DND-41 (cell line): ENCODE data around the gene GIMAP8.

ENCODE experiments used
- ATAC-seq: fragments of 200-7000 bp; cut with Tn5 transposase; 3 replicates; pipeline ENCODE4 v1.9.1; 2021; ENCODE audit warnings: low read depth; ENCODE audit not compliant: insufficient read depth
- DNase-seq: peaks from one replicate; pipeline ENCODE4 v3.0.0-alpha.2; 2020
- H2AFZ ChIP-seq: 2 replicates; pipeline ENCODE4 v1.6.0; 2012; ENCODE audit warnings: low read depth, low read length
- H3K27ac ChIP-seq: 2 replicates; pipeline ENCODE4 v1.5.1; 2012; ENCODE audit warnings: low read length, inconsistent platforms
- H3K27me3 ChIP-seq: fragments of 200-600 bp; sonication (generic); 2 replicates; pipeline ENCODE4 v1.6.0; 2012; ENCODE audit warnings: low read length, mild to moderate bottlenecking, inconsistent platforms; ENCODE audit not compliant: insufficient read depth, poor library complexity
- H3K36me3 ChIP-seq: 2 replicates; pipeline ENCODE4 v1.5.1; 2012; ENCODE audit warnings: low read length, inconsistent platforms; ENCODE audit not compliant: insufficient read depth
- H3K4me1 ChIP-seq: 2 replicates; pipeline ENCODE4 v1.5.1; 2012; ENCODE audit warnings: mild to moderate bottlenecking, low read length; ENCODE audit not compliant: insufficient read depth
- H3K4me2 ChIP-seq: 2 replicates; pipeline ENCODE4 v1.6.0; 2012; ENCODE audit warnings: mild to moderate bottlenecking, moderate library complexity, low read length, inconsistent platforms; ENCODE audit not compliant: insufficient read depth
- H3K4me3 ChIP-seq, 2 experiments: fragments of 200-600 bp in 1 of 2; shearing (Covaris generic) in 1 of 2; 2 replicates each; pipeline ENCODE4 v1.5.1; 2012 to 2016; ENCODE audit warnings: inconsistent platforms in 2 of 2, low read length in 2 of 2, mild to moderate bottlenecking in 2 of 2, low read depth in 1 of 2, moderate library complexity in 1 of 2
- H3K79me2 ChIP-seq: 2 replicates; pipeline ENCODE4 v1.6.0; 2012; ENCODE audit warnings: low read length, inconsistent platforms; ENCODE audit not compliant: insufficient read depth
- H3K9ac ChIP-seq: 2 replicates; pipeline ENCODE4 v1.6.0; 2012; ENCODE audit warnings: low read depth, mild to moderate bottlenecking, inconsistent platforms, low read length, moderate library complexity
- H3K9me3 ChIP-seq: 2 replicates; pipeline ENCODE4 v1.5.1; 2012; ENCODE audit warnings: low read length, moderate library complexity, mild to moderate bottlenecking, inconsistent platforms; ENCODE audit not compliant: insufficient read depth, severe bottlenecking
- H4K20me1 ChIP-seq: 2 replicates; pipeline ENCODE4 v1.6.0; 2012; ENCODE audit warnings: low read length; ENCODE audit not compliant: insufficient read depth
- CTCF ChIP-seq: IDR thresholded peaks from 2 replicates; pipeline ENCODE4 v1.5.1; 2012; ENCODE audit warnings: borderline replicate concordance, low read length, moderate library complexity, mild to moderate bottlenecking; ENCODE audit not compliant: poor library complexity, severe bottlenecking; ENCODE audit errors: extremely low read depth
- EZH2 ChIP-seq: IDR thresholded peaks from 3 replicates; pipeline ENCODE4 v1.6.1; 2012; ENCODE audit warnings: borderline replicate concordance, low read depth, mild to moderate bottlenecking, moderate library complexity, low read length, inconsistent platforms; ENCODE audit not compliant: severe bottlenecking

GIMAP8 gene

GRCh38 chr7:150503581-150503980, 53.2 kb downstream of the GIMAP8 start:
- Histone ChIP-seq H3K4me2 (no peak overlapping the region), H3K79me2 (no peaks in the 10 kb centered on the region), H3K36me3 (no peaks in the 10 kb centered on the region), H3K9ac (no peak overlapping the region), H3K9me3 (no peaks in the 10 kb centered on the region), H3K27me3 (no peaks in the 10 kb centered on the region), H3K4me3 (no peak overlapping the region), H3K4me1 (peaks cover 27% of the 10 kb centered on the region), H4K20me1 (no peaks in the 10 kb centered on the region), H2AFZ (no peak overlapping the region), H3K27ac (peak overlapping the region; percentile 79)
- ATAC-seq, result no peak
- TF ChIP-seq EZH2, result no peak
- no peak for TF ChIP-seq CTCF
- DNase-seq, result no peak

GRCh38 chr7:150507947-150508602, 57.6 kb downstream of the GIMAP8 start:
- Histone ChIP-seq H3K27me3 (no peaks in the 10 kb centered on the region), H3K4me2 (no peak overlapping the region), H3K27ac (no peak overlapping the region), H3K36me3 (no peaks in the 10 kb centered on the region), H3K4me1 (peaks cover 17% of the 10 kb centered on the region), H3K4me3 (no peak overlapping the region), H3K79me2 (no peaks in the 10 kb centered on the region), H2AFZ (no peak overlapping the region), H3K9ac (no peak overlapping the region), H3K9me3 (no peaks in the 10 kb centered on the region), H4K20me1 (no peaks in the 10 kb centered on the region)
- DNase-seq (no peak), ATAC-seq (no peak)
- TF ChIP-seq CTCF (no peak), EZH2 (no peak)

GRCh38 chr7:150511048-150511447, 60.6 kb downstream of the GIMAP8 start:
- no peaks in the 10 kb centered on the region for H3K9me3 ChIP-seq
- H3K36me3 ChIP-seq, result no peaks in the 10 kb centered on the region
- no peak overlapping the region for H3K9ac ChIP-seq

More at GRCh38 chr7:150511048-150511447, 60.6 kb downstream of the GIMAP8 start:
- DNase-seq (no peak), ATAC-seq (no peak)
- no peaks in the 10 kb centered on the region for H4K20me1 ChIP-seq
- no peak overlapping the region for H2AFZ ChIP-seq
- no peaks in the 10 kb centered on the region for H3K27me3 ChIP-seq
- no peak overlapping the region for H3K4me2 ChIP-seq
- H3K4me3 ChIP-seq, result no peak overlapping the region
- peaks cover 20% of the 10 kb centered on the region for H3K4me1 ChIP-seq
- peaks cover 27% of the 10 kb centered on the region for H3K79me2 ChIP-seq
- TF ChIP-seq EZH2 (no peak), CTCF (no peak)
- no peak overlapping the region for H3K27ac ChIP-seq
